NCI-H526 treated with DMSO at 0.1 percent for 48 hours (cell line): ENCODE data around the gene CORO1C.
"Not testable (repeated sequence)": the region's sequence is repeated elsewhere in the genome, so short reads cannot be mapped to it uniquely, and the experiment has no call there.

ENCODE experiments used
- DNase-seq: peaks from one replicate; lab custom pipeline; 2025; lab: John Stamatoyannopoulos, UW

The CORO1C gene

GRCh38 chr12:108731105-108731865 is at the start of gene CORO1C:
CORO1C (minus strand) TSS chr12:108731518; CDS start chr12:108701318, 30,200 bp downstream.
- DNase-seq = peak; percentile 93

- no peak for DNase-seq
These were observed 48.8 kb upstream of the CORO1C start for GRCh38 chr12:108779998-108780688.

- DNase-seq = no peak
These were observed 46.7 kb upstream of the CORO1C start for GRCh38 chr12:108778053-108778452.

GRCh38 chr12:108777156-108777555 is 45.8 kb upstream of the CORO1C start:
- DNase-seq = no peak

- DNase-seq = peak; percentile 23
These were observed 42.8 kb upstream of the CORO1C start for GRCh38 chr12:108773798-108774788.

GRCh38 chr12:108772891-108773797 is 41.8 kb upstream of the CORO1C start:
- DNase-seq = no peak

GRCh38 chr12:108772247-108772646 is 40.9 kb upstream of the CORO1C start:
- no peak for DNase-seq

GRCh38 chr12:108771835-108772234 is 40.5 kb upstream of the CORO1C start:
- DNase-seq = not testable (repeated sequence)

- no peak for DNase-seq
These were observed 39.6 kb upstream of the CORO1C start for GRCh38 chr12:108770963-108771362.

- DNase-seq = no peak
These were observed 39.0 kb upstream of the CORO1C start for GRCh38 chr12:108770269-108770829.

GRCh38 chr12:108768591-108769500 is 37.5 kb upstream of the CORO1C start:
- DNase-seq = no peak

- DNase-seq = no peak
These were observed 35.0 kb upstream of the CORO1C start for GRCh38 chr12:108766294-108766693.

- DNase-seq = no peak
These were observed 34.0 kb upstream of the CORO1C start for GRCh38 chr12:108765289-108765764.

GRCh38 chr12:108764540-108765288 is 33.4 kb upstream of the CORO1C start:
- DNase-seq = no peak

GRCh38 chr12:108761226-108761625 is 29.9 kb upstream of the CORO1C start:
- no peak for DNase-seq

GRCh38 chr12:108759924-108760323 is 28.6 kb upstream of the CORO1C start:
- no peak for DNase-seq

GRCh38 chr12:108757856-108758255 is 26.5 kb upstream of the CORO1C start:
- no peak for DNase-seq

- no peak for DNase-seq
These were observed 25.1 kb upstream of the CORO1C start for GRCh38 chr12:108756421-108756820.

GRCh38 chr12:108755481-108755880 is 24.2 kb upstream of the CORO1C start:
- DNase-seq = no peak
